GM21526 (cell line): ENCODE measurements around the gene KANSL1.

ENCODE experiments used
- ATAC-seq: cut with Tn5 transposase; IDR thresholded peaks from one replicate; pipeline ENCODE4 v1.9.1; 2021; ENCODE audit warnings: moderate library complexity; ENCODE audit not compliant: unreplicated experiment, low FRiP score

The KANSL1 gene

GRCh38 chr17:45991341-45991740 lies 201.9 kb downstream of the KANSL1 start:
- ATAC-seq = no peak

GRCh38 chr17:45990886-45991285 lies 202.3 kb downstream of the KANSL1 start:
- no peak for ATAC-seq

- no peak for ATAC-seq
Observed at GRCh38 chr17:45989759-45990158, 203.5 kb downstream of the KANSL1 start.

GRCh38 chr17:45987706-45988105 lies 205.5 kb downstream of the KANSL1 start:
- ATAC-seq = no peak

GRCh38 chr17:45986056-45986455 lies 207.2 kb downstream of the KANSL1 start:
- no peak for ATAC-seq

- no peak for ATAC-seq
Observed at GRCh38 chr17:45985447-45985846, 207.8 kb downstream of the KANSL1 start.

- no peak for ATAC-seq
Observed at GRCh38 chr17:45984368-45984767, 208.9 kb downstream of the KANSL1 start.

- ATAC-seq = no peak
Observed at GRCh38 chr17:45983614-45984310, 209.5 kb downstream of the KANSL1 start.

GRCh38 chr17:45982791-45983613 lies 210.2 kb downstream of the KANSL1 start:
- ATAC-seq = no peak

GRCh38 chr17:45981306-45981705 lies 211.9 kb downstream of the KANSL1 start:
- ATAC-seq = no peak

- ATAC-seq = no peak
Observed at GRCh38 chr17:45980855-45981254, 212.4 kb downstream of the KANSL1 start.
